HG03575 (cell line): Measurements from ENCODE around the gene CTBP2.

ENCODE experiments used
- ATAC-seq: cut with Tn5 transposase; IDR thresholded peaks from one replicate; pipeline ENCODE4 v1.9.1; 2021; ENCODE audit not compliant: unreplicated experiment, insufficient number of reproducible peaks, low FRiP score; ENCODE audit errors: extremely low read depth

CTBP2 gene

GRCh38 chr10:124983321-124983720, 177.0 kb downstream of the CTBP2 start:
- no peak for ATAC-seq

DNA sequence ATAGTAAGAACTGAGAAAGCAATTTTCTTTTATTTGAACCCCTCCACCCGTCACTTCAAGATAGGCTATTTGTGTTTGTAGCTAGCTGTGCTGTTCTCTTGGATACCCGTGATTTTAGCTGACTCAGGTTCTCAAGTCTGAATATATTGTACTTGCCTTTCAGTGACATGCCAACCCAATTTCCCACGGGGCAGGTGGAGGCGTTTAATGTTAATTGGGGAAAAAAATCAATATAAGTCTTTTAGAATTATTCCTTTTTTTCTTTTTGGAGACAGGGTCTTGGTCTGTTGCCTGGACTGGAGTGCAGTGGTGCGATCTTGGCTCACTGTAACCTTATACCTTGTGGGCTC, 182.0 kb downstream of the CTBP2 start:
- ATAC-seq = no peak

DNA sequence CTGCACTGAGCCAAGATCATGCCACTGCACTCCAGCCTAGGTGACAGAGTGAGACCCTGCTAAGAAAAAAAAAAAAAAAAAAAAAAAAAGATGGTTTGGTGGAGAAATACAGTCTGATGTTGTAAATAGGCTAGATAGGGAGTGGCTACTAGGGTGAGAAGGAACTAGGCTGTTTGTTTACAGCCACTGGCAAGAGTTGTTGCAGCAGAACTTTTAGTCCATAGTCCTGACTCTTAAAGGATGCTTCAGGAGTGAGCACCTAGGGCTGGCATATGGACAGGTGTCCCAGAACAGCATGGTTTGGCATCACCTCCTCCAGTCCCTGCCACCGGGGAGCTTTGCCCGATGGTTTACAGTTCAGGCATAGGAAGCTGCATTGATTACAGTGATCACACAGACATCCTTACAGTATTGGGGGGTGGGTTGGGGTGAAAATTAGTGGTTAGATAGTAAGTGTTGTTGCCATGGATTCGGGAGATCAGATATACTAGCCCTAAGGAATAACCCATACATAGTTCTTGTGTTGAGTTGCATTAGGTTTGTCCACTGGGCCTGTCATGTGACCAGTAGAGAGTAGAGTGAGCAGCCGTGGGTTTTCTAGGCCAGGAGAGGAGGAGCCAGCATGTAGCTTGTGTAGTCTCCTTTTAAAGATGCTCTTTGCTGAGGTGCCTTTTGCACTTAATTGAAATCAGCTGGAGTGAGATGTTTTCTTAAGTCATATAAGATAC, 182.6 kb downstream of the CTBP2 start:
- no peak for ATAC-seq

DNA sequence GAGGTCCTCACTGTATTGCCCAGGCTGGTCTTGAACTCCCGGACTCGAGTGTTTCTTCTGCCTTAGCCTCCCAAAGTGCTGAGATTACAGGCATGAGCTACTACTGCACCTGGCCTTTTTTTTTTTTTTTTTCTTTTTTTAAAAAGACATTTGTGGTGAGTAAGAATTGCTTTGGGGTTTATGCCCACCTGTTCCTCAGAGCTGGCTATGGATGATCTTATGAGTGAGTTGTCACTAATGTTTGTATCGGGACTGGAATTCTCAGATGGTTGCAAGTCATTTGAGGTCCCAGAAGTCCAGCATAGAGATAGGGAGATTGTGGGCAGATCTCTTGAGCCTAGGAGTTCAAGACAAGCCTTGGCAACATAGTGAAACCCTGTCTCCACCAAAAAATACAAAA, 183.2 kb downstream of the CTBP2 start:
- ATAC-seq = no peak

DNA sequence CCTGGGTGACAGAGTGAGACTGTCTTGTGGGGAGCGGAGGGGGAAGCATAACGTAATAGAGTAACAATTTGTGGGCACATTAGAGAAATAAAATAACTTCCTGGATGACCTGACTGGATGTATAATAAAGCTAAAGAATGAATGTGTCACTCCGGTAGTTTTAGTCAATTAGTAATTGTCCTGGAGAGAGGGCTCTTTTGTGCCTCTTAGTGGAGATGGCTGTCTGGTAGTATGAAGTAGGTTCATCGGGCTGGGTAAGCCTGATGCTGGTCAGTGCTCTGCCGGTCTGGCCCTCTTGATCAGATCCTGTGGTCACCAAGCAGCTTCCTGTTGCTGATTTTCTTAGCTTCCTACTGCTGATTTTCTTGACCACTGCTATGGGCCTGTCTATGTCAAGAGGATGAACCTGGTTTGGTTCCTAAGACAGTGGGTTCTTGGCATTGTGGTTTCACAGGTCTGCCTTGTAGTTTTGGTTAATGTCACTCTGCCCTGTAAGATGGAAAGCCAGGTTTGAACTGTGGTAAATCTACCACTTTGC, 184.3 kb downstream of the CTBP2 start:
- ATAC-seq = no peak

DNA sequence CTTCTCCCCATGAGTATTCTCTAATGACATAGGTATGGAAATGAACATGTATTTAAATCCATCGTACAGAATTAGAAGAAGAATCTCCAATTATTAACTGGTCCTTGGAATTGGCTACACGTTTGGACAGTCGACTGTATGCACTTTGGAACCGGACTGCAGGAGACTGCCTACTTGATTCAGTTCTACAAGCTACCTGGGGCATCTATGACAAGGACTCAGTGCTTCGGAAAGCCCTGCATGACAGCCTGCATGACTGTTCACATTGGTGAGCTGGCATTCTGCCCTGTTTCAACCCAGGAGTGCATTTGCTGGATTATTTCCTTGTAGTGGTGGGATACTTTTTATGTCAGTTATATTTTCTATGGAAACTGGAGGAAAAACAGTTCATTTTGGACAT, 186.2 kb downstream of the CTBP2 start:
- ATAC-seq = no peak

DNA sequence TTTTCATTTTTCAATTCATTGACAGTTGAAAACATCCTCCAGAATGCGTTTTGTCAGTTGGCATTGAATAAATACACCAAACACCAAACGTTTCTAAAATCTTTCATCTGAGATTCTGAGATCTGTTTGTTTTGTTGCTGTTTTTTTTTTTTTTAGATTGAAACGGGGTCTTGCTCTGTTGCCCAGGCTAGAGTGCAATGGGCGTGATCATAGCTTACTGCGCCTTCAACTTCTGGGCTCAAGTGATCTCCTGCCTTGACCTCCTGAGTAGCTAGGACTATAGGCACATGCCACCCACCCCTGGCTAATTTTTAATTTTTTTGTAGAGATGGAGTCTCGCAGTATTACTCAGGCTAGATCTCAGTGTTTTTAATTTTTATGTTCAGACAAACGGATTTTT, 187.7 kb downstream of the CTBP2 start:
- ATAC-seq = no peak

DNA sequence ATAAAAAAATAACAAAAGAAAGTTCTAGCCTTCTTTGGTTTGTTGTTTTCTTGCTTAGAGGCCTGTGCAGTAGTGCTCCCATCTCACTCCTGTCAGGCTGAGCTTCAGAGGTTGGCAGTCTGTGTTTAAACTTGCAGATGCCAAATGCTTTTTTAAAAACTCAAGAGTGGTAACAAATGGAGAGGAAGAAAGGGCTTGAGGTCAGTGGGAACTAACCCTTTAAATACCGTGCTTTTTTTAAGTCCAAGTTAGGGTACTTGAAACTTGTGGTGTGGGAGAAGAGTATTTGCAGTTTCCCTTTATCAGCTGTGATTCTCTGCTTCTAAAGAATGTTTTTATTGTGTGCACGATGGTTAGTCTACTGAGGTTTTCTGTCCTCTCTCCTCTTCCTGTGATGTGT, 189.1 kb downstream of the CTBP2 start:
- ATAC-seq = no peak

- no peak for ATAC-seq
These were observed 193.1 kb downstream of the CTBP2 start for GRCh38 chr10:124967255-124967654.

DNA sequence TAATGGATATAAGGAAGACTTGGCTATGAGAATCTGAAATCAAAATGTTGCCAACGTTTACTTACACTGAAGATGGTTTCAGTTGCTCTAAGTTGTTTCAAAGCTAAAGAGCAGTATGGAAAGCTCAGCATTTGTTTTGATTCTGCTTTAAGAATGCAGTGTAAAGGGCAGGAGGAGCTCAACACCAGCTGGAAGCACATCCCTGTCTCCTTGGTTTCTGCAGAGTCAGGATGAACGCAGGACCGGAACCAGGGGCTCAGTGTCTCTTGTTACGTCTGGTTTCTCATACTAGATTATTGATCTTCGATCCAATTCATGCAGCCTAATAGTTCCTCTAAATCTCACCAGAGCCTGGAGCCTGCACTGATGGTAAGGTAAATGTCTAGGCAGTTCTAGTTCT, 194.4 kb downstream of the CTBP2 start:
- no peak for ATAC-seq

DNA sequence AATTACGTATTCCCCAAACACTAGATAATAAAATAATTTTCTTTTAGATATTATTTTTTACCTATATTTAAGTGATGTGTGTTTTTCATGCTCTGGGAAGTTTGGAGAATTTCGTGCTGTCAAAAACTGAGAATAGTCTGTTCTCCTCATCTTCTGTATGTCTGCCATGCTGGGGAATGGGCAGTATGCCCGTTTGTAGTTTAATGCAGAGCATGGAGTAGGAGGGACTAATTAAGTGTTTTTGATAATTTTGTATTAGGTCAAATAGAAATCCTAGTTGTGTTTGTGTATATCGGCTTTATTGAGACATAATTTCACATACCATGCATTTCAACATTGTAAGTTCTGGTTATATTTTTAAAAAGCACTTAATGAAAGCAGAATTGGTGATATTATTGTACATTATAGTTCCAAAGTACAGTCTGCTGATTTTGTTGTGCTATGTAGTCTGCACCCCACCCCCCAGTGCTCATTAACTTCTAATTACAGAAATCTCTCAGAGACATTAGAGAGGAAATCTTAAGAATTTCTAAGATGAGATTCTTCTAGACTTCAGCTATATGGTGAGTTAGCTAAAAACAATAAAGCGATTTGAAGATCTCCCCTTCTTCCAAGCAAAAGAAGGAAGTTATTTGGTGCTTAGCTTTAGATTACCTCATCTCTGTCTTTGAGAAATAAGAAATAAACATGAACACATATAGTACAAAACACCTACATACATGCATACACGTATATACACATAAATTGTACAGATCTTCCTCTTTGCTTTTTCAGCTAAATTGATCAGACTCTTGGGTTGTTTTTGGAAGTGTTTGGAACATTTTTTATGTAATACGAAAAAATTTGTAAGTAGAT, 196.3 kb downstream of the CTBP2 start:
- no peak for ATAC-seq

GRCh38 chr10:124962421-124962820, 197.9 kb downstream of the CTBP2 start:
- no peak for ATAC-seq

DNA sequence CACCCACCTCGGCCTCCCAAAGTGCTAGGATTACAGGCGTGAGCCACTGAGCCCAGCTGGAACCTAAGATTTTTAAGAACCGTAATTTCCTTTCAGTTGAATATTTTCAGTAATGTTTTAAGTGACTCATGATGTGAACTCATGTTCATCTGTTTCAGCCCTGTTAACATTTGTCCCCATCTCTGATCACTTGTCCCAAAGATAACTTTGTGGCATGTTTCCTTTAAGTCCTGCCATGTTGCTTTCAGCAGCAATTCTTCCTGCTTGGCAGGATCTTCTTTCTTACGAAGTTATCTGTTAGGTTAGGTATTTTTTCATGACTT, 199.2 kb downstream of the CTBP2 start:
- no peak for ATAC-seq

- no peak for ATAC-seq
These were observed 200.8 kb downstream of the CTBP2 start for GRCh38 chr10:124959564-124959963.

GRCh38 chr10:124957404-124957947, 202.9 kb downstream of the CTBP2 start:
- no peak for ATAC-seq

DNA sequence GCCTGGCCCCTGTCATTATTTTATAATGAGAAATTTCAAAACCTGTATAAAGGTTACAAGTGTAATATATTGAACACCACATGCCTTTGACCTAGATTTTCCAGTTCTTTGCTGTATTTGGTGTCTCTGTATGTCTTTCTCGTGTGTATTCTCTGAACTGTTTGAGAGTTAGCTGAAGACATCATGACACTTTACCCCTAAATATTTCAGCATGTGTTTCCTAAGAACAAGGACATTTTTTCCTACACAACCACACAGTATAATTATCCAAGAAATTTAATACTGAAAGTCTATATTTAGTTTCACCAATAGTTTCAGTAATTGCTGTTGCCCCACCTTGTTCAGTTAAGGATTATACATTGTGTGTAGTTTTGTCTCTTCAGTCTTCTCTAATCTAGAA, 203.6 kb downstream of the CTBP2 start:
- no peak for ATAC-seq

- no peak for ATAC-seq
These were observed 204.5 kb downstream of the CTBP2 start for GRCh38 chr10:124955868-124956267.

DNA sequence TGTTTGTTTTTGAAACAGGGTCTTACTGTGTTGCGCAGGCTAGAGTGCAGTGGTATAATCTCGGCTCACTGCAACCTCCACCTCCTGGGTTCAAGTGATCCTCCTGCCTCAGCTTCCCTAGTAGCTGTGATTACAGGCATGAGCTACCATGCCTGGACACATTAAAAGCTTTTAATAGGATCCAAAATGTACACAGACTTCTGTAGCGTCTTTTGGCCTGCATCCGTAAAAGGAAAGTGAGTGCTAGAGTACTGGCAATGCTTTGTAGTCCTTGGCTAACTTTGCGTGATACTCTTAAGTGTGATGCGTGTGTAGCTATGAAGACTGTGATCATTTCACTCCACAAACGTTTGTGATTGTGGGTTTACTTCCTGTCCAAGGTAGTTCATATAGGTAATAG, 205.1 kb downstream of the CTBP2 start:
- no peak for ATAC-seq

- no peak for ATAC-seq
These were observed 206.9 kb downstream of the CTBP2 start for GRCh38 chr10:124953421-124953820.

DNA sequence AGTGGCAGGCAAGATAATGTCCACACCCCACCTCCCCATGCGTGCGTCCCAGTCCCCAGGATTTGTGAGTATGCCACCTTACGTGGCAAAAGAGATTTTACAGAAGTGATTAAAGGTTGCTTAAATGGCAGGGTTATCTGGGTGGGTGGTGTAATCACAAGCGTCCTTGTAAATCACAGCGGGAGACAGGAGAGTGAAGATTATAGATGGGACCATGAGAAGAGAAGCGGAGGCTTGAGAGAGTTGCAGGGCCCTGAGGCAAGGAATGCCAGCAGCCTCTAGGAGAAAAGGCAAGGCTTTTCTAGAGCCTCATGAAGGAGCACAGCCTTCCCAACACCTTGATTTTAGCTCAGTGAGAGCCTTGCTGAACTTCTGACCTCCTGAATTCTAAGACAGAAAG, 208.2 kb downstream of the CTBP2 start:
- no peak for ATAC-seq
